ENCODE data around the gene TMC4.

The TMC4 gene

GRCh38 chr19:54152267-54152666, 20.7 kb downstream of the TMC4 start:
- H3K9me3 ChIP-seq = no peaks in the 10 kb centered on the region
- no peak for DNase-seq
- intact Hi-C loops (cut with DNase I; ENCODE audit: low total_unique reads) = no loop called here
- H3K4me3 ChIP-seq = no peak overlapping the region
- no peak for TF ChIP-seq CTCF (IDR thresholded peaks at IDR 0.05)
- no peaks in the 10 kb centered on the region for H3K27me3 ChIP-seq
- no peaks in the 10 kb centered on the region for H3K4me1 ChIP-seq
- peaks cover 70 to 100% (median 100%) of the 10 kb centered on the region in 3 donors for H3K36me3 ChIP-seq
- H3K27ac ChIP-seq = no peak overlapping the region

- TF ChIP-seq CTCF (IDR thresholded peaks at IDR 0.05) = no peak
- no peak for DNase-seq
- Histone ChIP-seq H3K4me1 (no peaks in the 10 kb centered on the region), H3K9me3 (no peaks in the 10 kb centered on the region), H3K27ac (no peak overlapping the region), H3K27me3 (no peaks in the 10 kb centered on the region), H3K4me3 (no peak overlapping the region), H3K36me3 (peaks cover 71 to 100% (median 100%) of the 10 kb centered on the region in 3 donors)
- intact Hi-C loops (cut with DNase I; ENCODE audit: low total_unique reads) = no loop called here
Measured at GRCh38 chr19:54151362-54152035, 21.5 kb downstream of the TMC4 start.

- no peaks in the 10 kb centered on the region for H3K9me3 ChIP-seq
- H3K36me3 ChIP-seq = peaks cover 76 to 100% (median 100%) of the 10 kb centered on the region in 3 donors
- H3K27ac ChIP-seq = no peak overlapping the region
- TF ChIP-seq CTCF (IDR thresholded peaks at IDR 0.05) = no peak
- DNase-seq = no peak
- no peaks in the 10 kb centered on the region for H3K4me1 ChIP-seq
- H3K4me3 ChIP-seq = no peak overlapping the region
- intact Hi-C loops (cut with DNase I; ENCODE audit: low total_unique reads) = no loop called here
- H3K27me3 ChIP-seq = no peaks in the 10 kb centered on the region
Measured at GRCh38 chr19:54149021-54149812, 23.7 kb downstream of the TMC4 start.

GRCh38 chr19:54148158-54148557, 24.8 kb downstream of the TMC4 start:
- Histone ChIP-seq H3K9me3 (no peaks in the 10 kb centered on the region), H3K27me3 (no peaks in the 10 kb centered on the region), H3K4me3 (no peak overlapping the region), H3K36me3 (peaks cover 77 to 100% (median 100%) of the 10 kb centered on the region in 3 donors), H3K4me1 (no peaks in the 10 kb centered on the region), H3K27ac (no peak overlapping the region)
- intact Hi-C loops (cut with DNase I; ENCODE audit: low total_unique reads) = no loop called here
- DNase-seq = no peak
- no peak for TF ChIP-seq CTCF (IDR thresholded peaks at IDR 0.05)

GRCh38 chr19:54147676-54148075, 25.3 kb downstream of the TMC4 start:
- peaks cover 77 to 100% (median 100%) of the 10 kb centered on the region in 3 donors for H3K36me3 ChIP-seq
- H3K4me1 ChIP-seq = no peaks in the 10 kb centered on the region
- H3K27me3 ChIP-seq = no peaks in the 10 kb centered on the region
- H3K27ac ChIP-seq = no peak overlapping the region
- H3K4me3 ChIP-seq = no peak overlapping the region
- no peak for TF ChIP-seq CTCF (IDR thresholded peaks at IDR 0.05)
- no peak for DNase-seq
- no peaks in the 10 kb centered on the region for H3K9me3 ChIP-seq
- intact Hi-C loops (cut with DNase I; ENCODE audit: low total_unique reads) = no loop called here

Measured in tibial artery (tissue), 4 donors.